MM.1S (cell line): ENCODE measurements around the gene LCN15.

Experiments used
- EZH2 ChIP-seq: fragments of 300-600 bp; sonication (generic); optimal IDR thresholded peaks from 2 replicates; pipeline ENCODE3; 2017; ENCODE audit warnings: low read depth, mild to moderate bottlenecking, antibody characterized with exemption, low read length, mixed read lengths
- EZH2phosphoT487 ChIP-seq: fragments of 300-600 bp; sonication (generic); IDR thresholded peaks from 2 replicates; pipeline ENCODE4 v1.6.1; 2018; ENCODE audit warnings: antibody characterized with exemption, low read length
- TF ChIP-seq, protein P1 (sequence below): fragments of 300-600 bp; sonication (generic); IDR thresholded peaks from 2 replicates; pipeline ENCODE4 v1.5.1; 2016; ENCODE audit warnings: antibody characterized with exemption, low read length, mixed read lengths

DNA sequence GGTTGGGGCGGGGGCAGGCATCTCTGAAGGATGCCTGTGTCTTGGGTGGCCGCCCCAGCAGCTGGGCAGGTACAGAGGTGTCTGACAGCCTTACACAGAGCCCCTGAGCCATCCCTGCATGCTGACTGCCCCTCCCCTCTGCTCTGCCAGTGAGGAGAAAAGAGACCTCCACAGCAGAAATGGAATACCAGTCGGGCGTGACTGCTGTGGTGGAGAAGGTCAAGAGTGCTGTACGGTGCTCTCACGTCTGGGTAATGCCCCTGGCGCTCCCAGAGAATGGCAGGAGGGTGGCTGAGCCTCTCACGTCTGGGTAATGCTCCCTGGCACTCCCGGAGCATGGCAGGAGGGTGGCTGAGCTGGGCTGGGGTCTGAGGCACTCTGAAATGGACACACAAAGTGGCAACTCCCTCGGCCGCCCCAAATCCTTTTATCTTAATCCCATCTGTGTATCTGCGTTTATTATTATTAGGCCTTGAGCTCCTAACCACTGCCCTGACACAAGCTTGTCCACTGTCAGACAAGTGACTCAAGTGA, 41.0 kb upstream of the LCN15 start:
- TF ChIP-seq EZH2: no peak
- TF ChIP-seq, protein P1, sequence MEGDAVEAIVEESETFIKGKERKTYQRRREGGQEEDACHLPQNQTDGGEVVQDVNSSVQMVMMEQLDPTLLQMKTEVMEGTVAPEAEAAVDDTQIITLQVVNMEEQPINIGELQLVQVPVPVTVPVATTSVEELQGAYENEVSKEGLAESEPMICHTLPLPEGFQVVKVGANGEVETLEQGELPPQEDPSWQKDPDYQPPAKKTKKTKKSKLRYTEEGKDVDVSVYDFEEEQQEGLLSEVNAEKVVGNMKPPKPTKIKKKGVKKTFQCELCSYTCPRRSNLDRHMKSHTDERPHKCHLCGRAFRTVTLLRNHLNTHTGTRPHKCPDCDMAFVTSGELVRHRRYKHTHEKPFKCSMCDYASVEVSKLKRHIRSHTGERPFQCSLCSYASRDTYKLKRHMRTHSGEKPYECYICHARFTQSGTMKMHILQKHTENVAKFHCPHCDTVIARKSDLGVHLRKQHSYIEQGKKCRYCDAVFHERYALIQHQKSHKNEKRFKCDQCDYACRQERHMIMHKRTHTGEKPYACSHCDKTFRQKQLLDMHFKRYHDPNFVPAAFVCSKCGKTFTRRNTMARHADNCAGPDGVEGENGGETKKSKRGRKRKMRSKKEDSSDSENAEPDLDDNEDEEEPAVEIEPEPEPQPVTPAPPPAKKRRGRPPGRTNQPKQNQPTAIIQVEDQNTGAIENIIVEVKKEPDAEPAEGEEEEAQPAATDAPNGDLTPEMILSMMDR: no peak
- no peak for TF ChIP-seq EZH2phosphoT487
